Renal cortex interstitium (tissue), 11 donors: ENCODE data around the gene AHI1. TPM values are rescaled to one million over a fixed set of nuclear protein-coding genes. Genes with fewer than 3 reads are reported as not detected.

Experiments used
- DNase-seq, 11 donors: peaks; one replicate each; pipeline ENCODE4 v3.0.0-alpha.2; 2013; ENCODE audit warnings: low read depth in 9 of 11, low spot score in 4 of 11; ENCODE audit errors: extremely low read depth in 1 of 11
- polyA plus RNA-seq, 3 donors: library from polyadenylated mRNA; unstranded; fragments of 120-200 nt; gene quantifications; one replicate each; pipeline ENCODE4 v1.2.1, GENCODE V29; 2013; ENCODE audit not compliant: insufficient read length in 3 of 3

The AHI1 gene
- polyA plus RNA-seq, 3 donors, result 48.3 to 95.6 (median 49.4) TPM

DNA sequence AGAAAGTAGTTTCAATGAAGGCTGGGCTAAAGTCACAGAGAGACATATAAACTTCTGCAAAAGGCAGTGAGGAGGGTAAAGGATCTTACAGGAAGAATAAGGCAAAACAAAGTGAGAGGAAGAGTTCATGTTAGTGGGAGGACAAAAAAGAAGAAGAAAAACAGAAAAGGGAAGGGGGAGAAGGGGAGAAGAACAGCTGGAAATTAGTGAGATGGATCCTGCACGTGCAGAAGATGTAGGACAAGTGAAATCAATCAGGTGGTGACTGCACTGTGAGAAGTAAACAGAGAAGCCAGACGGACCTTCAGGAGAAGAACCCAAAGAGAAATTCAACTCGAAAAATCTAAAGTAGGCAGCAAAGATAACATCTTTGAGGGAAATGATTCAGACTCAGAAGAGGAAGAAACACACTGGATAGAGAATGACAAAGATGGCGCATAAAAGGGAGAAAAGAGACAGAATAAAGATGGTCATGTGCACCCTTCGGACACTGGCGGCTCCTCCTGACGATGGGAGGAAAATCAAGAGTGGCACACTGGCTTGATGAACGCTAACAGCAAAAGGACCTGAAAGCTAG is 210.5 kb downstream of the AHI1 start:
- DNase-seq, result no peak

- no peak for DNase-seq
Observed at GRCh38 chr6:135285165-135285564, 212.4 kb downstream of the AHI1 start.

GRCh38 chr6:135283926-135284325 is 213.6 kb downstream of the AHI1 start:
- no peak for DNase-seq

GRCh38 chr6:135282395-135282794 is 215.1 kb downstream of the AHI1 start:
- DNase-seq, result no peak

- no peak for DNase-seq
Observed at GRCh38 chr6:135281964-135282363, 215.6 kb downstream of the AHI1 start.

- no peak for DNase-seq
Observed at GRCh38 chr6:135281227-135281626, 216.3 kb downstream of the AHI1 start.

GRCh38 chr6:135280375-135281136 is 217.0 kb downstream of the AHI1 start:
- DNase-seq, result no peak

DNA sequence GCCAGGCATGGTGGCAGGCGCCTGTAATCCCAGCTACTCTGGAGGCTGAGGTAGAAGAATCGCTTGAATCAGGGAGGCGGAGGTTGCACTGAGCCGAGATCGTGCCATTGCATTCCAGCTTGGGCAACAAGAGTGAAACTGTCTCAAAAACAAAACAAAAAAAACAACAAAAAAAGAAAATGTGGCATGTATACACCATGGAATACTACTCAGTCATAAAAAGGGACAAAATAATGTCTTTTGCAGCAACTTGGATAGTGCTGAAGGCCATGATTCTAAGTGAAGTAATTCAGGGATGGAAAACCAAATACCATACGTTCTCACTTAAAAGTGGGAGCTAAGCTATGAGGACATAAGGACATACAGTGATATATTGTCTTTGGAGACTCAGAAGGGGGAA is 220.1 kb downstream of the AHI1 start:
- no peak for DNase-seq

GRCh38 chr6:135274561-135275293 is 222.8 kb downstream of the AHI1 start:
- no peak for DNase-seq

DNA sequence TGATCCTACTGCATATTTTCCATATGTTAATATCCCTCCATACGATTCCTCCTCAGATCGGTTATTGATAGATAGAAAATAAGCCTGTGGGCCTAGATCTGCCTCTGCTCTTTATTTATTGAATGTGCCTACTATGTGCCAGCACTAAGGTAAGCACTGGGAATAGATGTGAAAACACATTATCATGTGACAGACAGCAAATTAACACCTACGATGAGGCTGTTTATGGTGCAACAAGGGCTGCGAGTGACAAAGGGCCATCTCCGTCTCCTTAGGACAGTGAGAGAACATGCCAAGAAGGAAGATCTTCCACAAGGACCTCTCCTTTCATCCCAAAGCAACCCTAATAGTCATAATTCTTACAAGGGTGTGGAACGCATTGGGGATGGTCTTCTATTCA is 225.9 kb downstream of the AHI1 start:
- DNase-seq, result no peak

DNA sequence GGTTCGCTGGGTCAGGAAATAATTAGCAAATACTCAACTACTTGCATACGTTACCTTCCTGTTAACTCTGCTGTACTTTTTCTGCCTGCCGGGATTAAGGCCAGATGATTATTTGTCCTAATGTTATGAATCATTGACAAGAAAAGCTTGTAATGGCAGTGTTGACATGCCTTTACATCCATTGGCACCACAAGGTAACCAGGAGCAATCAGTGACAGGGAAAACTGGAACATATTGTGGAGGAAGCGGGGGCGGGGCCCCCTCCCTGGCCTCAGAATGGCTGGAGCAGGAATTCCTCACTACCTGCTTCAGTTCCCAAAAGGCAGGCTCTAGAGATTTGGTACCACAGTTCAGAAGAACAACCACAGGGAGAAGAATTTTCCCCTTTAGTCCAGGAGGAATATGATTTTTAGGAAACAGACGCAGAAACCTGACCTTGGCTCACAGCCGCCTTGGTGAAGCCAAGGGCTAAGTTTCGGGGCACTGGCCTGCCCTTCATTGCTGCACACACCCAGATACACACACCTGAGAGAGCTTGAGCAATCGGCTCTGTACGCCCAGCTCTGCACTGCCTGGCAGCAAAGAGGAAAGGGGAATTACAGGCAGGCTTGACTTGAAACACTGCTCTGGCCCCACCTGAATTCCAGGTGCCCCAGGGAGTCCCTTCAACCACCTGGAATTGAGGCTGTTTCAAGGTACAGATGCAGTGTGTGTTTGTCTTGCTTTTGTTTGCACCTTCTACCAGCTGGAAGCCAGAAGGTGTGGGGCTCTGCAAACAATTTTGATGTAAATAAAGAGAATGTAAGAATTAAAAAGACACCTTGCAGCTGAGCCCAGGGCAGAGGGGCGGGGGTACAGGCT is 226.6 kb downstream of the AHI1 start:
- peak in 3 of 11 donors; percentile 16 to 32 (median 17) for DNase-seq

DNA sequence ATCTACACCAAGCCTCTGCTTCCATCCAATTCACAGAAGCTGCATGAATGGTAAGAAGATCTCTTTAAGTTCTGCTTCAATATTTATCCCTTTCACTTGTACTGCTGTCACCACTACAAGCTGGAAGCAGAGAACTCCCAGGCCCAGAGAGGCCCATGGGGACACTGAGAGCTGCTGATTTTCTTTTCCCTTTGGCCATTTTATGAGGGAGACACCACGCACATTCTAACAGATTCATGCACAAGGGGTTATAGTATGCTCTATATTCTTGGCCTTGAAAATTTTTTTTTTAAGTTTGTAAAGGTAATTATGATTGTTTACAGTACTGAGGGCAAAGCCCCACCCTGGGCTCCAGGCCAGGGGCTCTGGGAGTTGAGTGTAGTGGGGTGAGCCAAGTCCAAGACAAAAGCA is 228.1 kb downstream of the AHI1 start:
- no peak for DNase-seq

GRCh38 chr6:135268740-135269139 is 228.8 kb downstream of the AHI1 start:
- no peak for DNase-seq

- DNase-seq, result no peak
Observed at GRCh38 chr6:135268263-135268662, 229.3 kb downstream of the AHI1 start.

- DNase-seq, result no peak
Observed at GRCh38 chr6:135267085-135267484, 230.5 kb downstream of the AHI1 start.

- no peak for DNase-seq
Observed at GRCh38 chr6:135266675-135267074, 230.9 kb downstream of the AHI1 start.

DNA sequence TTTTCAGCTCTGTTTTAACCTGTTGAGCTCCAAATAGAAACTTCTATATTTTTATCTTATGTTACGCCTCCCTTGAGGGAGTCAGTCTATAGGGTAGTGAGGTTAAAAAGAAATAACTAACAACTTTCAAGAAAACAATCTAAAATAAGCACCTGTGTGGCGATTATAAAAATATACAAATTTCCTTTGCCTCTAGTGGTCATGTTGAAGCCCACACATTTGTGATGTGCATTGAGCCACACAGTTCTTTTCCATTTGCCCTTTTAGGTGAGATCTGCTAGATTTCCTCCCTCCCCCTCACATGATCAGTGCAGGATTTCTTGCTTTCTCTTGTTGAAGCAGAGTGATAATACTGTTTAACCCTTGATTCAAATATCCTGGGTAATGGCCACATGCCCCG is 232.3 kb downstream of the AHI1 start:
- DNase-seq, result no peak

DNA sequence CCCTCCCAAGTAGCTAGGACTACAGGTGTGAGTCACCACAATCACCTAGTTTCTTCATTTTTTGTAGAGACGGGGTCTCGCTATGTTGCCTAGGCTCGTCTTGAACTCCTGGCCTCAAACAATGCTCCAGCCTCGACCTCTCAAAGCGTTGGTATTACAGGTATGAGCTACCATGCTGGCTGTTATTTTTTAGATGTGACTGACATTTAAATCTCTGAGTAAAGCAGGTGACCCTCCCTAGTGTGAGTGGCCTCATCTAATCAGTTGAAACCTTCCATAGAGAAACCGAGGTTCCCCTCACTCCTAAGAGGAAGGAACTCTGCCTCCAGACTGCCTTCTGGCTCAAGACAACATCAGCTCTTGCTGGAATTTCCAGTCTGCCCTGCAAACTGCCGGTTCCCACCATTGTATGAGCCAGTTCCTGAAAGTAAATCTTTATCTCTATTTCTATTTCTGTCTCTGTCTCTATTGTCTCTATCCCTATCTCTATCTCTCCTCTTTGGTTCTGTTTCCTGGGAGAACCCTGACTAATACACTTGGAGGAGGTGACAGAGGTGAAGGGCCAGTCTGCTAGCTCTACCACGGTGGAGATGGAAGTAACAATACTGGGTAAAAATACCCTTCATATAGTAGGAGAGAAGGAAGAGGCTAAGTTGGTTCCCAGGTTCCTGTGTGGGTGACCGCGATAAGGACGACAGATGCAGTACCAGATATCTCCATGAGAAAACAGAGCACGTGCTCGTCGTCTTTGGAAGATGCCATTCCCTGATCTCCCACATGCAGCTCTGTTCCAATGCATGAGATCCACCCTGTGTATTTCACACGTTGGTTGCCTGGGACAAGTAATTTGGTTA is 235.4 kb downstream of the AHI1 start:
- DNase-seq, result no peak

- no peak for DNase-seq
Observed at GRCh38 chr6:135260612-135261011, 236.9 kb downstream of the AHI1 start.
